Spinal cord (tissue), 10 donors: ENCODE results near the gene CWC22. TPM values are rescaled to one million over a fixed set of nuclear protein-coding genes. Genes with fewer than 3 reads are reported as not detected.
"Not testable (repeated sequence)": the region's sequence is repeated elsewhere in the genome, so short reads cannot be mapped to it uniquely, and the experiment has no call there.

Experiments
- DNase-seq, 6 donors: peaks; one replicate each; pipeline versions ENCODE4 v3.0.0 to v3.0.0-alpha.2; 2013 to 2015; ENCODE audit warnings: low spot score in 6 of 6, low read depth in 4 of 6
- H3K27ac ChIP-seq: one replicate; pipeline ENCODE4 v1.5.1; 2013; ENCODE audit warnings: low read depth, low read length, control low read depth
- H3K27me3 ChIP-seq: one replicate; pipeline ENCODE4 v1.6.1; 2013; ENCODE audit warnings: low read length; ENCODE audit not compliant: control insufficient read depth, insufficient read depth
- H3K36me3 ChIP-seq: one replicate; pipeline ENCODE4 v1.6.1; 2013; ENCODE audit warnings: low read length; ENCODE audit not compliant: control insufficient read depth, insufficient read depth
- H3K4me1 ChIP-seq: one replicate; pipeline ENCODE4 v1.6.1; 2013; ENCODE audit warnings: low read length; ENCODE audit not compliant: control insufficient read depth, insufficient read depth
- H3K4me3 ChIP-seq: one replicate; pipeline ENCODE4 v1.5.1; 2013; ENCODE audit warnings: low read depth, low read length, control low read depth
- H3K9me3 ChIP-seq: one replicate; pipeline ENCODE4 v1.6.1; 2013; ENCODE audit warnings: low read length; ENCODE audit not compliant: control insufficient read depth, insufficient read depth
- WGBS: methylation state at CpG from one replicate; pipeline ENCODE4 v1.1.5; 2013; ENCODE audit warnings: missing lambda C conversion rate; ENCODE audit not compliant: insufficient coverage; 5-methylcytosine and 5-hydroxymethylcytosine counted together
- polyA plus RNA-seq, 2 donors: library from polyadenylated mRNA; unstranded; fragments of 120-200 nt; gene quantifications; one replicate each; pipeline ENCODE4 v1.2.1, GENCODE V29; 2013; ENCODE audit not compliant: insufficient read length in 2 of 2
- total RNA-seq, 2 donors: library from RNA; depleted of rRNA in 1 of 2; stranded (reverse); fragments of 120-200 nt in 1 of 2; fragments of >200 nt in 1 of 2; gene quantifications; one replicate each; pipeline versions ENCODE4 v1.2.3 to v1.2.4, GENCODE V29; 2013 to 2014
- donor health status: healthy.

Gene CWC22
- total and polyA plus RNA-seq, 4 donors = 17.1 to 27.2 (median 21.1) TPM

- H3K4me1 ChIP-seq, H3K27me3 ChIP-seq, H3K4me3 ChIP-seq, DNase-seq, H3K36me3 ChIP-seq, H3K9me3 ChIP-seq, H3K27ac ChIP-seq: not testable (repeated sequence)
- WGBS = no CpG with 5 or more reads among the region's 7 CpGs
These were observed 1.6 kb downstream of the CWC22 start for GRCh38 chr2:180005465-180005864.

GRCh38 chr2:180004731-180005130 lies 2.4 kb downstream of the CWC22 start:
- Histone ChIP-seq H3K4me1 (peaks cover 5% of the 10 kb centered on the region), H3K4me3 (no peak overlapping the region), H3K9me3 (no peaks in the 10 kb centered on the region), H3K36me3 (no peaks in the 10 kb centered on the region), H3K27ac (no peak overlapping the region), H3K27me3 (no peaks in the 10 kb centered on the region)
- DNase-seq = no peak
- WGBS = 88% methylated on average over 5 of the region's 5 CpGs

GRCh38 chr2:180003559-180003958 lies 3.5 kb downstream of the CWC22 start:
- no peak for DNase-seq
- no peaks in the 10 kb centered on the region for H3K36me3 ChIP-seq
- H3K4me3 ChIP-seq = no peak overlapping the region
- peaks cover 5% of the 10 kb centered on the region for H3K4me1 ChIP-seq
- no peak overlapping the region for H3K27ac ChIP-seq
- H3K27me3 ChIP-seq = no peaks in the 10 kb centered on the region
- H3K9me3 ChIP-seq = no peaks in the 10 kb centered on the region
- WGBS = no CpG with 5 or more reads among the region's 2 CpGs

DNA sequence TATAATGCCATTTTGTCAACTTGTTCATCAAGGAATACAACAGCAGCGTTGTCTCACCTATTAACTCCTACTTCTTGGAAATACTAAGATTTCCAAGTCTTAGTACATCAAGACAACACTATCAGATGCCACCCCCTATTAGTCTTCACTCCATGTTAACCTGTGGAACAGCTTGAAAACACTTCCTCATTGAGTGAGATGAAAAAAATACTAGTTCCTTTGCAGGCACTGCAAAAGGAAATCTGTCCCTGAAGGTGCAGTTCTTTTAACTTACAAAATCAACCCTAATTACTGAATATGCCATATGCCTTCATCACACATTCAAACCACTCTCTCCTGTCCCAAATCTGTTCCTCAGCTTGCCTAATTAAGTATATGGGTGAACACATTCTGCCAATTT lies 4.0 kb downstream of the CWC22 start:
- H3K36me3 ChIP-seq = no peaks in the 10 kb centered on the region
- peak in 1 of 6 donors; percentile 22 for DNase-seq
- H3K27me3 ChIP-seq = no peaks in the 10 kb centered on the region
- H3K27ac ChIP-seq = no peak overlapping the region
- H3K9me3 ChIP-seq = no peaks in the 10 kb centered on the region
- WGBS = 100% methylated on average over 1 of the region's 1 CpG
- no peak overlapping the region for H3K4me3 ChIP-seq
- H3K4me1 ChIP-seq = peaks cover 5% of the 10 kb centered on the region

GRCh38 chr2:180002198-180002770 lies 4.8 kb downstream of the CWC22 start:
- H3K4me3 ChIP-seq = no peak overlapping the region
- no peaks in the 10 kb centered on the region for H3K27me3 ChIP-seq
- 86% methylated on average over 1 of the region's 2 CpGs for WGBS
- DNase-seq = no peak
- H3K36me3 ChIP-seq = no peaks in the 10 kb centered on the region
- no peak overlapping the region for H3K27ac ChIP-seq
- H3K9me3 ChIP-seq = no peaks in the 10 kb centered on the region
- peaks cover 5% of the 10 kb centered on the region for H3K4me1 ChIP-seq

DNA sequence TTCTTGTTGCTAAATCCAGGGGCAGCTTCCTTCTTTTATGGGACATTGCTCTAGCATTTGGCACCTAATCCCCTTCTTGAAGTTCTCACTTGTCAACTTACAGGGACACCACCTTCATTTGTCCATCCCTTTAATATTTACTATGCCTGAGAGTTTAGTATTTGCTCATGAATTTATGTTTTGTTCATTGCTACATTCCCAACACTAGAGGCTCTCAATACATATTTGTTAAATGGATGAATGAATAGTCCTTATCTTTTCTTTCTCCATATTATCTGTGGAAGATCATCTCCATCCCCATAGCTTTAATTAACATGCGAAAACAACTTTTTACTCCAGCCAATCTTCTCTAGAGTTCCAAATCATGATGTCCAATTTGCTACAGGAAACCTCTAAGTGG lies 5.4 kb downstream of the CWC22 start:
- no peak for DNase-seq
- Histone ChIP-seq H3K4me1 (peaks cover 5% of the 10 kb centered on the region), H3K36me3 (no peaks in the 10 kb centered on the region), H3K27me3 (no peaks in the 10 kb centered on the region), H3K4me3 (no peak overlapping the region), H3K9me3 (no peaks in the 10 kb centered on the region), H3K27ac (no peak overlapping the region)
- WGBS = 100% methylated on average over 1 of the region's 1 CpG

- no peaks in the 10 kb centered on the region for H3K36me3 ChIP-seq
- no peak for DNase-seq
- H3K4me3 ChIP-seq = no peak overlapping the region
- H3K9me3 ChIP-seq = no peaks in the 10 kb centered on the region
- no peaks in the 10 kb centered on the region for H3K27me3 ChIP-seq
- H3K27ac ChIP-seq = no peak overlapping the region
- H3K4me1 ChIP-seq = peaks cover 5% of the 10 kb centered on the region
These were observed 6.7 kb downstream of the CWC22 start for GRCh38 chr2:180000434-180000833.

DNA sequence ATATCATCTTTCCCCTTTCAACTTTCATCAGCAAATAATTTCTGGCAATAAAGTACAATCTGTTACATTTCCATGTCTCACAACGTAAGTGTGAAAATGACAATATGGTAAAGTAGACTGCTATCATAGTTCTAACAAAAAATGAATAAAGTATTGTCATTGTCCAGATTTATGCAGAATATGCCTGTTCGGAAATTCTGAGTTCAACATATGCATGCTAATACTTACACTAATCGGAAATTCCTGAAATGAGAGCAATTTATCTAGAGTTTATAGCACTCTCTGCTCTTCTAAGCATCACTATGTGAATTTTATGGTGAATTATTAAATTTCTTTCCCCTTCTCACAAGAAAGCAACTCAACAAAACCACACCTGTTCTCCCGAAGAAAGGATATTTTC lies 8.1 kb downstream of the CWC22 start:
- H3K36me3 ChIP-seq = no peaks in the 10 kb centered on the region
- DNase-seq = peak in 1 of 6 donors; percentile 28
- no peaks in the 10 kb centered on the region for H3K4me1 ChIP-seq
- H3K27me3 ChIP-seq = no peaks in the 10 kb centered on the region
- H3K4me3 ChIP-seq = no peak overlapping the region
- no peaks in the 10 kb centered on the region for H3K9me3 ChIP-seq
- no CpG with 5 or more reads among the region's 4 CpGs for WGBS
- H3K27ac ChIP-seq = no peak overlapping the region

- Histone ChIP-seq H3K4me1 (no peaks in the 10 kb centered on the region), H3K27ac (no peak overlapping the region), H3K36me3 (peaks cover 3% of the 10 kb centered on the region), H3K9me3 (no peaks in the 10 kb centered on the region), H3K4me3 (no peak overlapping the region), H3K27me3 (no peaks in the 10 kb centered on the region)
- no CpG with 5 or more reads among the region's 4 CpGs for WGBS
- peak in 1 of 6 donors; percentile 55 for DNase-seq
These were observed 11.2 kb downstream of the CWC22 start for GRCh38 chr2:179995741-179996515.

GRCh38 chr2:179991344-179991743 lies 15.8 kb downstream of the CWC22 start:
- WGBS = 38% methylated on average over 1 of the region's 4 CpGs
- H3K27ac ChIP-seq = no peak overlapping the region
- H3K4me3 ChIP-seq = no peak overlapping the region
- no peaks in the 10 kb centered on the region for H3K9me3 ChIP-seq
- H3K27me3 ChIP-seq = no peaks in the 10 kb centered on the region
- no peaks in the 10 kb centered on the region for H3K4me1 ChIP-seq
- H3K36me3 ChIP-seq = peaks cover 9% of the 10 kb centered on the region
- DNase-seq = no peak
